ENCODE data around the gene DCDC2B. TPM values are rescaled to one million over a fixed set of nuclear protein-coding genes. Genes with fewer than 3 reads are reported as not detected.

The DCDC2B gene
- total and polyA plus RNA-seq, 2 of the 13 experiments (the other 11 are each of a cell fraction or from before 2014, with no cell fraction given) = not detected

GRCh38 chr1:32200226-32201010, 8.5 kb upstream of the DCDC2B start, which contains the start of gene CCDC28B (continued):
- TF ChIP-seq ZNF850 (CRISPR knock-in tag; conservative IDR thresholded peaks at IDR 0.05) = no peak
- TF ChIP-seq ZNF280B (CRISPR knock-in tag; IDR thresholded peaks at IDR 0.05; ENCODE audit: borderline replicate concordance) = 0 out of 2 replicates have a peak, but pooled peaks have one; percentile 20
- no peak for TF ChIP-seq ZNF737 (CRISPR knock-in tag; IDR thresholded peaks at IDR 0.05; ENCODE audit: borderline replicate concordance)
- TF ChIP-seq GFI1 (CRISPR knock-in tag; IDR thresholded peaks at IDR 0.05; ENCODE audit: borderline replicate concordance) = no peak
- TF ChIP-seq TCF7 (IDR thresholded peaks at IDR 0.05; ENCODE audit: low read depth) = no peak
- 0 out of 2 replicates have a peak, but pooled peaks have one; percentile 26 for TF ChIP-seq ZNF710 (CRISPR knock-in tag; IDR thresholded peaks at IDR 0.05; ENCODE audit: borderline replicate concordance)
- TF ChIP-seq, protein P1, sequence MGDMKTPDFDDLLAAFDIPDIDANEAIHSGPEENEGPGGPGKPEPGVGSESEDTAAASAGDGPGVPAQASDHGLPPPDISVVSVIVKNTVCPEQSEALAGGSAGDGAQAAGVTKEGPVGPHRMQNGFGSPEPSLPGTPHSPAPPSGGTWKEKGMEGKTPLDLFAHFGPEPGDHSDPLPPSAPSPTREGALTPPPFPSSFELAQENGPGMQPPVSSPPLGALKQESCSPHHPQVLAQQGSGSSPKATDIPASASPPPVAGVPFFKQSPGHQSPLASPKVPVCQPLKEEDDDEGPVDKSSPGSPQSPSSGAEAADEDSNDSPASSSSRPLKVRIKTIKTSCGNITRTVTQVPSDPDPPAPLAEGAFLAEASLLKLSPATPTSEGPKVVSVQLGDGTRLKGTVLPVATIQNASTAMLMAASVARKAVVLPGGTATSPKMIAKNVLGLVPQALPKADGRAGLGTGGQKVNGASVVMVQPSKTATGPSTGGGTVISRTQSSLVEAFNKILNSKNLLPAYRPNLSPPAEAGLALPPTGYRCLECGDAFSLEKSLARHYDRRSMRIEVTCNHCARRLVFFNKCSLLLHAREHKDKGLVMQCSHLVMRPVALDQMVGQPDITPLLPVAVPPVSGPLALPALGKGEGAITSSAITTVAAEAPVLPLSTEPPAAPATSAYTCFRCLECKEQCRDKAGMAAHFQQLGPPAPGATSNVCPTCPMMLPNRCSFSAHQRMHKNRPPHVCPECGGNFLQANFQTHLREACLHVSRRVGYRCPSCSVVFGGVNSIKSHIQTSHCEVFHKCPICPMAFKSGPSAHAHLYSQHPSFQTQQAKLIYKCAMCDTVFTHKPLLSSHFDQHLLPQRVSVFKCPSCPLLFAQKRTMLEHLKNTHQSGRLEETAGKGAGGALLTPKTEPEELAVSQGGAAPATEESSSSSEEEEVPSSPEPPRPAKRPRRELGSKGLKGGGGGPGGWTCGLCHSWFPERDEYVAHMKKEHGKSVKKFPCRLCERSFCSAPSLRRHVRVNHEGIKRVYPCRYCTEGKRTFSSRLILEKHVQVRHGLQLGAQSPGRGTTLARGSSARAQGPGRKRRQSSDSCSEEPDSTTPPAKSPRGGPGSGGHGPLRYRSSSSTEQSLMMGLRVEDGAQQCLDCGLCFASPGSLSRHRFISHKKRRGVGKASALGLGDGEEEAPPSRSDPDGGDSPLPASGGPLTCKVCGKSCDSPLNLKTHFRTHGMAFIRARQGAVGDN (CRISPR knock-in tag; IDR thresholded peaks at IDR 0.05) = peak; percentile 87
- TF ChIP-seq RNF2 (conservative IDR thresholded peaks at IDR 0.05; ENCODE audit: low read depth) = no peak
- TF ChIP-seq SALL2 (CRISPR knock-in tag; IDR thresholded peaks at IDR 0.05) = peak; percentile 25; the same call in 1 of the 2 replicates
- TF ChIP-seq ZNF558 (CRISPR knock-in tag; IDR thresholded peaks at IDR 0.05; ENCODE audit: borderline replicate concordance) = 0 out of 2 replicates have a peak, but pooled peaks have one; percentile 27
- no peak for TF ChIP-seq ZNF567 (CRISPR knock-in tag; IDR thresholded peaks at IDR 0.05; ENCODE audit: borderline replicate concordance)
- TF ChIP-seq ZNF704 (CRISPR knock-in tag; IDR thresholded peaks at IDR 0.05; ENCODE audit: borderline replicate concordance) = no peak; the same call in 1 of the 2 replicates
- TF ChIP-seq ZFP91 (CRISPR knock-in tag; IDR thresholded peaks at IDR 0.05; ENCODE audit: borderline replicate concordance) = peak; percentile 99
- TF ChIP-seq KDM5B (CRISPR knock-in tag; IDR thresholded peaks at IDR 0.05; ENCODE audit: borderline replicate concordance) = no peak
- no peak for TF ChIP-seq ZFP1 (CRISPR knock-in tag; IDR thresholded peaks at IDR 0.05)
